ENCODE results near the gene TM6SF1. TPM values are rescaled to one million over a fixed set of nuclear protein-coding genes. Genes with fewer than 3 reads are reported as not detected.
"Not testable (repeated sequence)": the region's sequence is repeated elsewhere in the genome, so short reads cannot be mapped to it uniquely, and the experiment has no call there.

Gene TM6SF1
- total and polyA plus RNA-seq, 2 experiments from 2014 or later: 1.3 to 1.8 TPM

DNA sequence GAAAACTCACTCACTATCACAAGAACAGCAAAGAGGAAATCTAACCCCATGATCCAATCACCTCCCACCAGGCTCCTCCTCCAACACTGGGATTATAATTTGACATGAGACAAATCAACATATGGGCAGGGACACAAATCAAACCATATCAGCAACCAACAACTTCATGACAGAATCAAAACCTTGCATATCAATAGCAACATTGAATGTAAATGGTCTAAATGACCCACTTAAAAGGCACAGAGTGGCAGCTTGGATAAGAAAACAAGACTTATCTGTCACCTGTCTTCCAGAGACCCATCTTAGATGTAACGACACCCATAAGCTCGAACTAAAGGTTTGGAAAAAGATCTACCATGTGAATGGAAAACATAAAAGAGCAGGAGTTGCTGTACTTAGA is 59.4 kb downstream of the TM6SF1 start:
- Histone ChIP-seq H3K9me3 (ENCODE audit: low read depth) (no peaks in the 10 kb centered on the region), H3K4me3 (no peak overlapping the region), H3K4me1 (ENCODE audit: low read depth) (no peaks in the 10 kb centered on the region), H3K36me3 (peaks cover 6% of the 10 kb centered on the region), H3K27me3 (no peaks in the 10 kb centered on the region), H3K27ac (no peak overlapping the region)
- DNase-seq (ENCODE audit: low read depth in 1 of 2, low spot score in 1 of 2): no peak
- TF ChIP-seq, protein P1, sequence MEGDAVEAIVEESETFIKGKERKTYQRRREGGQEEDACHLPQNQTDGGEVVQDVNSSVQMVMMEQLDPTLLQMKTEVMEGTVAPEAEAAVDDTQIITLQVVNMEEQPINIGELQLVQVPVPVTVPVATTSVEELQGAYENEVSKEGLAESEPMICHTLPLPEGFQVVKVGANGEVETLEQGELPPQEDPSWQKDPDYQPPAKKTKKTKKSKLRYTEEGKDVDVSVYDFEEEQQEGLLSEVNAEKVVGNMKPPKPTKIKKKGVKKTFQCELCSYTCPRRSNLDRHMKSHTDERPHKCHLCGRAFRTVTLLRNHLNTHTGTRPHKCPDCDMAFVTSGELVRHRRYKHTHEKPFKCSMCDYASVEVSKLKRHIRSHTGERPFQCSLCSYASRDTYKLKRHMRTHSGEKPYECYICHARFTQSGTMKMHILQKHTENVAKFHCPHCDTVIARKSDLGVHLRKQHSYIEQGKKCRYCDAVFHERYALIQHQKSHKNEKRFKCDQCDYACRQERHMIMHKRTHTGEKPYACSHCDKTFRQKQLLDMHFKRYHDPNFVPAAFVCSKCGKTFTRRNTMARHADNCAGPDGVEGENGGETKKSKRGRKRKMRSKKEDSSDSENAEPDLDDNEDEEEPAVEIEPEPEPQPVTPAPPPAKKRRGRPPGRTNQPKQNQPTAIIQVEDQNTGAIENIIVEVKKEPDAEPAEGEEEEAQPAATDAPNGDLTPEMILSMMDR (IDR thresholded peaks at IDR 0.05; ENCODE audit: low read depth, low read length): no peak

DNA sequence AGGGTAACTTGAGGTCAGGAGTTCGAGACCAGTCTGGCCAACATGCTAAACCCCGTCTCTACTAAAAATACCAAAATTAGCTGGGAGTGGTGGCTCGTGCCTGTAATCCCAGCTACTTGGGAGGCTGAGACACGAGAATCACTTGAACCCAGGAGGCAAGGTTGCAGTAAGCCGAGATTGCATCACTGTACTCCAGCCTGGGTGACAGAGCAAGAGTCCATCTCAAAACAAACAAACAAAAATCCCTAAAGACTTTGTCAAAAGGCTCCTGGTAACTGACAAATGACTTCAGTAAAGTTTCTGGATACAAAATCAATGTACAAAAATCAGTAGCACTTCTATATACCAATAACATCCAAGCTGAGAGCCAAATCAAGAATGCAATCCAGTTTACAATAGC is 62.1 kb downstream of the TM6SF1 start:
- DNase-seq (ENCODE audit: low read depth in 1 of 2, low spot score in 1 of 2); H3K4me3 ChIP-seq; H3K27me3 ChIP-seq; H3K27ac ChIP-seq; H3K36me3 ChIP-seq; H3K9me3 ChIP-seq (ENCODE audit: low read depth); H3K4me1 ChIP-seq (ENCODE audit: low read depth): not testable (repeated sequence)

DNA sequence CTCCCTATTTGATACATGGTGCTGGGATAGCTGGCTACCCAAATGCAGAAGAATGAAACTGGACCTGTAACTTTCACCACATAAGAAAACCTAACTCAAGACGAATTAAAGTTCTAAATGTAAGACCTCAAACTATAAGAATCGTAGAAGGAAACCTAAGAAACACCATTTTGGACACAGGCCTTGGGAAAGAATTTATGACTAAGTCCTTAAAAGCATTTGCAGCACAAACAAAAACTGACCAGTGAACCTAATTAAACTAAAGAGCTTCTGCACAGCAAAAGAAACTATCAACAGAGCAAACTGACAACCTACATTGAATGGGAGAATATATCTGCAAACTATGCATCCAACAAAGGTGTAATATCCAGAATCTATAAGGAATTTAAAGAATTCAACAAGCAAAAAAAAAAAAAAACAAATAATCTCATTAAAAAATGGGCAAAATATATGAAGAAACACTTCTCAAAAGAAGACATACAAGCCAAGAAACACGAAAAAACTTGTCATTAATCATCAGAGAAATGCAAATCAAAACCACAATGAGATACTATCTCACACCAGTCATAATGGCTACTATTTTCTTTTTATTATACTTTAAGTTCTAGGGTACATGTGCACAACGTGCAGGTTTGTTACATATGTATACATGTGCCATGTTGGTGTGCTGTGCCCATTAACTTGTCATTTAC is 63.2 kb downstream of the TM6SF1 start:
- TF ChIP-seq, protein P1 (IDR thresholded peaks at IDR 0.05; ENCODE audit: low read depth, low read length): no peak
- no peaks in the 10 kb centered on the region for H3K27me3 ChIP-seq
- H3K4me1 ChIP-seq (ENCODE audit: low read depth): peaks cover 13% of the 10 kb centered on the region
- H3K27ac ChIP-seq: no peak overlapping the region
- H3K9me3 ChIP-seq (ENCODE audit: low read depth): no peaks in the 10 kb centered on the region
- DNase-seq (ENCODE audit: low read depth in 1 of 2, low spot score in 1 of 2): no peak
- H3K36me3 ChIP-seq: no peaks in the 10 kb centered on the region
- H3K4me3 ChIP-seq: no peak overlapping the region

GRCh38 chr15:83174891-83175290 is 67.4 kb downstream of the TM6SF1 start:
- no peak overlapping the region for H3K4me3 ChIP-seq
- H3K9me3 ChIP-seq (ENCODE audit: low read depth): no peaks in the 10 kb centered on the region
- H3K4me1 ChIP-seq (ENCODE audit: low read depth): peaks cover 19% of the 10 kb centered on the region
- no peak for DNase-seq (ENCODE audit: low read depth in 1 of 2, low spot score in 1 of 2)
- TF ChIP-seq, protein P1 (IDR thresholded peaks at IDR 0.05; ENCODE audit: low read depth, low read length): no peak
- no peaks in the 10 kb centered on the region for H3K27me3 ChIP-seq
- no peak overlapping the region for H3K27ac ChIP-seq
- no peaks in the 10 kb centered on the region for H3K36me3 ChIP-seq

GRCh38 chr15:83178390-83178789 is 70.9 kb downstream of the TM6SF1 start:
- TF ChIP-seq, protein P1 (IDR thresholded peaks at IDR 0.05; ENCODE audit: low read depth, low read length): no peak
- peak overlapping the region; percentile 53 for H3K27ac ChIP-seq
- no peaks in the 10 kb centered on the region for H3K27me3 ChIP-seq
- DNase-seq (ENCODE audit: low read depth in 1 of 2, low spot score in 1 of 2): no peak
- H3K4me3 ChIP-seq: no peak overlapping the region
- H3K36me3 ChIP-seq: no peaks in the 10 kb centered on the region
- no peaks in the 10 kb centered on the region for H3K9me3 ChIP-seq (ENCODE audit: low read depth)
- peaks cover 19% of the 10 kb centered on the region for H3K4me1 ChIP-seq (ENCODE audit: low read depth)

DNA sequence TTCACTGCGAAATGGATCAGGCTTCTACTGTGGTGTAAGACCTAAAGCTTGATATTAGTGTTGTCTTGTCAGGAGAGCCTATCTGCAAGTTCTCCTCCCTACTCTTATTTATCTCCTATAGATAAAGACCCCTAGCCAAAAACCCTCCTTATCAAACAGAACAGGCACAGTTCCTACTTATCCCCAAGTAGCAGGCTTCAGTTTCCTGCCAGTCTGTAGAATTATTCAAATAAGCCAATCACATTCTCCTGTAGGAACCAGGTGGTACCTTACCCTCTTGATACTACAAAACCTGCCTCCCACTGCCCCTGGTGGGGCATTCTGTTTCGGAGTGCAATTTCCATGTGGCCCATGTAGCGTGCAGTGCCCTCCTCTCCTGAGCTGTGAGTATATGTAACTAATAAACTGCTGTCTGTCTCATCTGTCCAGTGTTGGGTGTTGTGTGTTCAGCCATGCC is 71.5 kb downstream of the TM6SF1 start:
- Histone ChIP-seq H3K9me3 (ENCODE audit: low read depth) (no peaks in the 10 kb centered on the region), H3K4me1 (ENCODE audit: low read depth) (peaks cover 17% of the 10 kb centered on the region), H3K36me3 (no peaks in the 10 kb centered on the region), H3K27ac (peak overlapping the region; percentile 53), H3K4me3 (no peak overlapping the region), H3K27me3 (no peaks in the 10 kb centered on the region)
- TF ChIP-seq, protein P1 (IDR thresholded peaks at IDR 0.05; ENCODE audit: low read depth, low read length): no peak
- DNase-seq (ENCODE audit: low read depth in 1 of 2, low spot score in 1 of 2): peak in 1 of 2 donors; percentile 2

All from cardiac muscle cell (in vitro differentiated cells and primary cell).